Neural crest cell (in vitro differentiated cells): ENCODE data around the gene FLCN. TPM values are rescaled to one million over a fixed set of nuclear protein-coding genes. Genes with fewer than 3 reads are reported as not detected.
"Not testable (repeated sequence)": the region's sequence is repeated elsewhere in the genome, so short reads cannot be mapped to it uniquely, and the experiment has no call there.

Experiments used
- DNase-seq: peaks from one replicate; pipeline ENCODE4 v3.0.0; 2021; ENCODE audit warnings: low read depth, mixed read lengths, low spot score
- H3K27ac Mint-ChIP-seq: one replicate; pipeline ENCODE4 v1.8.0; 2021; ENCODE audit warnings: mild to moderate bottlenecking, mixed read lengths; ENCODE audit not compliant: unreplicated experiment
- H3K27me3 Mint-ChIP-seq: 2 replicates; pipeline ENCODE4 v1.8.0; 2021; ENCODE audit warnings: low read depth, mild to moderate bottlenecking, mixed read lengths
- H3K36me3 Mint-ChIP-seq: 2 replicates; pipeline ENCODE4 v1.8.0; 2021; ENCODE audit warnings: low read depth, mild to moderate bottlenecking, mixed read lengths
- H3K4me1 Mint-ChIP-seq: 2 replicates; pipeline ENCODE4 v1.8.0; 2021; ENCODE audit warnings: mixed read lengths
- H3K4me3 Mint-ChIP-seq: one replicate; pipeline ENCODE4 v1.8.0; 2021; ENCODE audit warnings: mild to moderate bottlenecking, mixed read lengths
- H3K9me3 Mint-ChIP-seq: 2 replicates; pipeline ENCODE4 v1.8.0; 2021; ENCODE audit warnings: mixed read lengths
- long read RNA-seq: library from polyadenylated mRNA; unstranded; transcript quantifications from one replicate; pipeline ENCODE4 v2.0.0, GENCODE V29; 2020
- total RNA-seq: library from RNA; stranded (reverse); gene quantifications from 2 replicates; pipeline ENCODE4 v1.2.1, GENCODE V29; 2021
- TF ChIP-seq, protein P1 (sequence below): fragments of 200-600 bp; sonication (generic); conservative IDR thresholded peaks from 2 replicates; pipeline ENCODE4 v1.5.0; 2021; ENCODE audit warnings: antibody characterized with exemption, mild to moderate bottlenecking

The FLCN gene, protein sequence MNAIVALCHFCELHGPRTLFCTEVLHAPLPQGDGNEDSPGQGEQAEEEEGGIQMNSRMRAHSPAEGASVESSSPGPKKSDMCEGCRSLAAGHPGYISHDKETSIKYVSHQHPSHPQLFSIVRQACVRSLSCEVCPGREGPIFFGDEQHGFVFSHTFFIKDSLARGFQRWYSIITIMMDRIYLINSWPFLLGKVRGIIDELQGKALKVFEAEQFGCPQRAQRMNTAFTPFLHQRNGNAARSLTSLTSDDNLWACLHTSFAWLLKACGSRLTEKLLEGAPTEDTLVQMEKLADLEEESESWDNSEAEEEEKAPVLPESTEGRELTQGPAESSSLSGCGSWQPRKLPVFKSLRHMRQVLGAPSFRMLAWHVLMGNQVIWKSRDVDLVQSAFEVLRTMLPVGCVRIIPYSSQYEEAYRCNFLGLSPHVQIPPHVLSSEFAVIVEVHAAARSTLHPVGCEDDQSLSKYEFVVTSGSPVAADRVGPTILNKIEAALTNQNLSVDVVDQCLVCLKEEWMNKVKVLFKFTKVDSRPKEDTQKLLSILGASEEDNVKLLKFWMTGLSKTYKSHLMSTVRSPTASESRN
- total RNA-seq, result 38.7 and 44.4 TPM in 2 replicates
- long read RNA-seq, partial matches to known transcripts, result 0 of 2 reads
- long read RNA-seq, other reads (novel, unspliced or antisense), result 1 of 2 reads

DNA sequence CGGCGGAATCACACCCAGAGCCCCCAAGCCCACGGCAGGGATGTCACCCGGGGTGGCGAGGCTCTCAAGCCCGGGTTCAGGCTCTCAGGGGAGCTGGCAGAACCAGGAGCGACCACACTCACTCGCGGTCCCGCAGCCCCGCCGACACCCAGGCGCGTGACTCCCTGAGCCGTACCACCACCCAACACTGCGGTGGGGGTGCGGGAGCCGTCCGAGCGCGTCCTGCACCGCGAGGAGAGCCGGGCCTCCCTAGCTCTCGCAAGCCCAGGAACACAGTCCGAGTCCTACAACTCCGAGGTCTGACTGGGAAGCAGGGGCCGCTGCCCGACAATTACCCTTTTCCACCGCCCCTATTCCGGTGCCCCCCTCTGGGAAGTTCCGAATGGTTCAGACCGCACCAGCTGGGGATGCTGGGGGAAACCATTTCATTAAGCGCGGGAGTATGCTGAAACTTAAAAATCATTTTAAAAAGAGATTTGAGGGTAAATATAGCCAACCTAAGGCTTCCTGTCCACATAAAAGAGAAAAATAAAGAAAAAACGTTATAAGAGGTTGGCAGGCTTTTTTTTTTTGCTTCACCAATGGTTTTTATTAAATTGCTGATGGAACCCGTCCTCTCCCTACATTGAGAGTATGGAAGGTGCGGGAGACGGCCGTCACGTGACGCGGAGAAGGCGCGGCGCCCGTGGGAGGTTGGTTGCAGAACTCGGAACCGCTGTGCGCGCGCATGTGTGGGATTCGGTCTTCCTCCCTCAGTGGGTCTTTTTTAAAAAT is at the start of gene FLCN:
Gene FLCN (minus strand): TSS at position 143 of the 774 bp plus-strand sequence. CDS start 9,031 bp downstream, outside the sequence.
- H3K36me3 Mint-ChIP-seq, result no peaks in the 10 kb centered on the region
- DNase-seq, result peak; percentile 75
- TF ChIP-seq, protein P1, sequence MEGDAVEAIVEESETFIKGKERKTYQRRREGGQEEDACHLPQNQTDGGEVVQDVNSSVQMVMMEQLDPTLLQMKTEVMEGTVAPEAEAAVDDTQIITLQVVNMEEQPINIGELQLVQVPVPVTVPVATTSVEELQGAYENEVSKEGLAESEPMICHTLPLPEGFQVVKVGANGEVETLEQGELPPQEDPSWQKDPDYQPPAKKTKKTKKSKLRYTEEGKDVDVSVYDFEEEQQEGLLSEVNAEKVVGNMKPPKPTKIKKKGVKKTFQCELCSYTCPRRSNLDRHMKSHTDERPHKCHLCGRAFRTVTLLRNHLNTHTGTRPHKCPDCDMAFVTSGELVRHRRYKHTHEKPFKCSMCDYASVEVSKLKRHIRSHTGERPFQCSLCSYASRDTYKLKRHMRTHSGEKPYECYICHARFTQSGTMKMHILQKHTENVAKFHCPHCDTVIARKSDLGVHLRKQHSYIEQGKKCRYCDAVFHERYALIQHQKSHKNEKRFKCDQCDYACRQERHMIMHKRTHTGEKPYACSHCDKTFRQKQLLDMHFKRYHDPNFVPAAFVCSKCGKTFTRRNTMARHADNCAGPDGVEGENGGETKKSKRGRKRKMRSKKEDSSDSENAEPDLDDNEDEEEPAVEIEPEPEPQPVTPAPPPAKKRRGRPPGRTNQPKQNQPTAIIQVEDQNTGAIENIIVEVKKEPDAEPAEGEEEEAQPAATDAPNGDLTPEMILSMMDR, result no peak
- H3K27ac Mint-ChIP-seq, result peak within 1 kb of the TSS; percentile 99
- H3K4me1 Mint-ChIP-seq, result peaks cover 29% of the 10 kb centered on the region
- H3K9me3 Mint-ChIP-seq, result no peaks in the 10 kb centered on the region
- H3K27me3 Mint-ChIP-seq, result no peaks in the 10 kb centered on the region
- peak within 1 kb of the TSS; percentile 94 for H3K4me3 Mint-ChIP-seq

DNA sequence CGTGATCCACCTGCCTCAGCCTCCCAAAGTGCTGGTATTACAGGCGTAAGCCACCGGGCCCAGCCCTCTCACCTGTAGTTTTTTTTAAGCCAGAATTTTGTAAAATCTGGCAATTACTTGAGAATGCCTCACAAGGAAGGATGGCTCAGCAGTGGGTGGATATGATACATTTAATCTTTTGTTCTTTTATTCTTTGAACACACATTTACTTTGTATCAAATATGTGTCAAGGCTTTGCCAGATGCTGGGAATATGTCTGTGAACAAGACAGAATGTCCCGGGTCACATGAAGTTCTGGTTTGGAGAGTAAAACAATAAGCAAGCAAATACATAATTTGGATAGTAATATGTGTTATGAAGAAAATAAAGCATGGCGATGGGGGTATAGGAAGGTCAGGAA is 49.0 kb upstream of the FLCN start:
- TF ChIP-seq, protein P1, result no peak
- no peaks in the 10 kb centered on the region for H3K36me3 Mint-ChIP-seq
- peaks cover 10% of the 10 kb centered on the region for H3K4me1 Mint-ChIP-seq
- no peaks in the 10 kb centered on the region for H3K9me3 Mint-ChIP-seq
- no peak overlapping the region for H3K4me3 Mint-ChIP-seq
- H3K27me3 Mint-ChIP-seq, result no peaks in the 10 kb centered on the region
- DNase-seq, result no peak
- no peak overlapping the region for H3K27ac Mint-ChIP-seq

DNA sequence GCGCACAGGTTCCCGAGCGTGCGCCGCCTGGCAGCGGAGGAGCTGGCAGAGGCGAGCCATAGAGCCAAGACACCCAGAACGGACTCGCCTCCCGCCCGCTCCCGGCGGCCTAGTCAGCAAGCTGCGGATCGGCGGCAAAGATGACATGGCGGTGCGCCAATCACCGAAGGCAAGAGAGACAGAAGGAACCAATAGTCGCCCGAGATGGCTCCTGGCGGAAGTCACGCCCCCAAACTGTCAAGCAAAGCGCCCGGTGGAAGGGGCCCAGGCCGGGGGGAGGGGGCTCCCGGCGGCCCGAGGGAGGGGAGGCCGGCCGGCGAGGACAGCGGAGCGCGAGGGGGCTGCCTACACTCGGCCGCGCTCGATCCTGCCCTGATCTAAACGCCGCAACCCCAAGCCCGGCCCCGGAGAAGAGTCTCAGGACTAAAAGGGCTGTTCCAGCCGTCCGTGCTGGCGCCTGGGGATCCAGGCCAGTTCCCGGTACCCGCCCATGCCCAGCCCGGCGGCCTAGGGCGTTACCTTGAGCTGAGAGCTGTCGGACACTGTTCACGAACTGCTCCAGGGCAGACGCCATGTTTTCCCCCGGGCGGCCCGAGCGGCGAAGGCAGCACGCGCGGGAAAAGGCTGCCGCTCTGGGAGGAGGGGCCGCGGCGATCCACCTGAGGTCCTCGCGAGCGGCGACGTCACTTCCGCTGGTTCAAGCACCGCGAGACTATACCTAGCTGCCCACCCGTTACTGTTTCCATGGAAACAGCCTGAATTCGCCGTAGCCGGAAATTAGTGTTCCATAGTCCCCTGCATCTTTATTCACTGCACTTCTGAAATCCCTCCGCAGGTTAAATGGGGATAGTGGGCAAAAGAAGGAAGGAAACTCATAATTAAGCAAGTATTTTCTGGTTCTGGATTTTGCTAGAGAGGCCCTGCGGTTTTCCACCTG is 43.9 kb upstream of the FLCN start, which contains the start of gene COPS3:
Gene COPS3 (minus strand): TSS at position 634 of the 937 bp plus-strand sequence. CDS start 60 bp downstream, at position 574.
- Mint-ChIP-seq H3K27ac (peak within 1 kb of the TSS; percentile 86), H3K4me1 (peaks cover 23% of the 10 kb centered on the region), H3K27me3 (no peaks in the 10 kb centered on the region), H3K36me3 (no peaks in the 10 kb centered on the region), H3K4me3 (peak within 1 kb of the TSS; percentile 90), H3K9me3 (no peaks in the 10 kb centered on the region)
- peak; percentile 91 for DNase-seq
- TF ChIP-seq, protein P1, result no peak

DNA sequence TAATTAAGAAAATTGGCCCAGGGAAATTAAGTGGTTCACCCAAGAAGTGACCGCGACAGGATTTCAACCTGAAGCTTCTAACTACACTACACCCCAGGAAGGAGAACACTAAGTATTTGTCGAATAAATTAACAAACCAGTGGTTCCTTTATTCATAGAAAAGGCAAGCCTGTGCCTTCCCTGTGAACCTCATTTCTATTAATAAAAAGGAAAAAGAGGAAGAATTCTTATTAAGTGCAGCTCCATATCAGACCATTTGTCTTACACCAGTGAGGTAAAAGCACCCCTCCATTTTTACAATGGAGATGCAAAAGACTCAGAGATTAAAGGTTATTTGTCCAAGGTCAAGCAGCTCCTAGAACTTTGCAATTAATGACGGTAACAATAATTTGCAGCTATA is 42.3 kb upstream of the FLCN start:
- no peaks in the 10 kb centered on the region for H3K9me3 Mint-ChIP-seq
- DNase-seq, result no peak
- H3K27ac Mint-ChIP-seq, result peak overlapping the region; percentile 68
- no peaks in the 10 kb centered on the region for H3K36me3 Mint-ChIP-seq
- H3K4me3 Mint-ChIP-seq, result peak overlapping the region; percentile 90
- H3K27me3 Mint-ChIP-seq, result no peaks in the 10 kb centered on the region
- peaks cover 23% of the 10 kb centered on the region for H3K4me1 Mint-ChIP-seq
- TF ChIP-seq, protein P1, result no peak

DNA sequence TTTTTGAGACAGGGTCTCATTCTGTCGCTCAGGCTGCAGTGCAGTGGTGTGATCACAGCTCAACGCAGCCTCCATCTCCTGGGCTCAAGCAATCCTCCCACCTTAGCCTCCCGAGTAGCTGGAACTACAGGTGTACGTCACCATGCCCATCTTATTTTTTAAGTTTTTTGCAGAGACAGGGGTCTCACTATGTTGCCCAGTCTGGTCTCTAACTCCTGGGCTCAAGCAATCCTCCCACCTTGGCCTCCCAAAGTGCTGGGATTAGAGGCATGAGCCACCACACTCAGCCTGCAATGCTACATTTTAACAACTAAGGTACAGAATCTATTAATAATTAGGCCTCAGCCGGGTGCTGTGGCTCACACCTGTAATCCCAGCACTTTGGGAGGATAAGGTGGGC is 40.5 kb upstream of the FLCN start:
- DNase-seq, H3K27ac Mint-ChIP-seq, H3K4me3 Mint-ChIP-seq, H3K36me3 Mint-ChIP-seq, H3K27me3 Mint-ChIP-seq, H3K9me3 Mint-ChIP-seq: not testable (repeated sequence)
- H3K4me1 Mint-ChIP-seq, result peaks cover 23% of the 10 kb centered on the region
